K562 (cell line): ENCODE results near the gene SAV1. TPM values are rescaled to one million over a fixed set of nuclear protein-coding genes. Genes with fewer than 3 reads are reported as not detected.

ENCODE experiments used
- CCNT2 ChIP-seq: IDR thresholded peaks from 2 replicates; pipeline ENCODE4 v1.6.1; 2011; ENCODE audit warnings: borderline replicate concordance, low read depth, mild to moderate bottlenecking, moderate library complexity, mixed read lengths, low read length; ENCODE audit not compliant: insufficient read length; ENCODE audit errors: extremely low read depth
- DMBX1 ChIP-seq: fragments of 250-450 bp; sonication (Bioruptor Pico); IDR thresholded peaks from 2 replicates; pipeline ENCODE4 v1.8.0; 2022; ENCODE audit warnings: inconsistent platforms, mild to moderate bottlenecking, moderate library complexity, borderline replicate concordance
- E2F8 ChIP-seq: fragments of 450-650 bp; IDR thresholded peaks from 2 replicates; pipeline ENCODE4 v1.7.1; 2018; ENCODE audit warnings: mild to moderate bottlenecking, low read depth; ENCODE audit not compliant: partially characterized antibody
- KLF16 ChIP-seq: IDR thresholded peaks from 2 replicates; pipeline ENCODE4 v1.6.1; 2016; ENCODE audit warnings: antibody characterized with exemption
- RBFOX2 ChIP-seq: fragments of 200-400 bp; formaldehyde crosslinking; IDR thresholded peaks from 2 replicates; pipeline ENCODE4 v1.6.1; 2017; ENCODE audit warnings: low read depth, mild to moderate bottlenecking, low read length, moderate library complexity
- TCF3 ChIP-seq: sonication (generic); formaldehyde crosslinking; IDR thresholded peaks from 2 replicates; pipeline ENCODE4 v1.4.0; 2020; ENCODE audit warnings: mild to moderate bottlenecking, missing genetic modification reagents
- TFAP4 ChIP-seq: sonication (generic); formaldehyde crosslinking; IDR thresholded peaks from 2 replicates; pipeline ENCODE4 v1.8.0; 2022; ENCODE audit warnings: missing genetic modification reagents, mild to moderate bottlenecking, moderate library complexity, borderline replicate concordance
- ZNF175 ChIP-seq: fragments of 200-800 bp; sonication (Bioruptor generic); IDR thresholded peaks from 2 replicates; pipeline ENCODE4 v1.6.1; 2016; ENCODE audit warnings: low read depth, mild to moderate bottlenecking, missing genetic modification characterization, missing compliant biosample characterization
- polyA plus RNA-seq, 8 experiments: library from polyadenylated mRNA; depleted of rRNA in 4 of 8; stranded (reverse) in 5 of 8; unstranded in 3 of 8; fragments of >200 nt; fragmentation: Nextera tagmentation in 2 of 8; fragmentation: Illumina TruSeq in 1 of 8; extraction: Ambion mirVana in 2 of 8; extraction: Trizol in 1 of 8; gene quantifications; 2 replicates each; pipeline versions ENCODE4 v1.2.1 to v1.2.3, GENCODE V29; 2011 to 2014; ENCODE audit warnings: inconsistent platforms in 1 of 8, missing spikeins in 1 of 8
- total RNA-seq, 7 experiments: library from RNA; depleted of rRNA in 6 of 7; stranded (reverse); fragments of >200 nt in 6 of 7; fragmentation: Illumina TruSeq in 2 of 7; extraction: Trizol in 2 of 7; gene quantifications; 2 replicates each; pipeline versions ENCODE4 v1.2.1 to v1.2.3, GENCODE V29; 2011 to 2021; ENCODE audit warnings: low replicate concordance in 1 of 7
- TF ChIP-seq, protein P1 (sequence below): sonication (generic); formaldehyde crosslinking; IDR thresholded peaks from 2 replicates; pipeline ENCODE4 v1.8.0; 2023; ENCODE audit warnings: mild to moderate bottlenecking, missing genetic modification reagents

The SAV1 gene
- total and polyA plus RNA-seq, 9 of the 15 experiments (the other 6 are each of a cell fraction or from before 2014, with no cell fraction given) = 6.5 to 18.1 (median 16.1) TPM

DNA sequence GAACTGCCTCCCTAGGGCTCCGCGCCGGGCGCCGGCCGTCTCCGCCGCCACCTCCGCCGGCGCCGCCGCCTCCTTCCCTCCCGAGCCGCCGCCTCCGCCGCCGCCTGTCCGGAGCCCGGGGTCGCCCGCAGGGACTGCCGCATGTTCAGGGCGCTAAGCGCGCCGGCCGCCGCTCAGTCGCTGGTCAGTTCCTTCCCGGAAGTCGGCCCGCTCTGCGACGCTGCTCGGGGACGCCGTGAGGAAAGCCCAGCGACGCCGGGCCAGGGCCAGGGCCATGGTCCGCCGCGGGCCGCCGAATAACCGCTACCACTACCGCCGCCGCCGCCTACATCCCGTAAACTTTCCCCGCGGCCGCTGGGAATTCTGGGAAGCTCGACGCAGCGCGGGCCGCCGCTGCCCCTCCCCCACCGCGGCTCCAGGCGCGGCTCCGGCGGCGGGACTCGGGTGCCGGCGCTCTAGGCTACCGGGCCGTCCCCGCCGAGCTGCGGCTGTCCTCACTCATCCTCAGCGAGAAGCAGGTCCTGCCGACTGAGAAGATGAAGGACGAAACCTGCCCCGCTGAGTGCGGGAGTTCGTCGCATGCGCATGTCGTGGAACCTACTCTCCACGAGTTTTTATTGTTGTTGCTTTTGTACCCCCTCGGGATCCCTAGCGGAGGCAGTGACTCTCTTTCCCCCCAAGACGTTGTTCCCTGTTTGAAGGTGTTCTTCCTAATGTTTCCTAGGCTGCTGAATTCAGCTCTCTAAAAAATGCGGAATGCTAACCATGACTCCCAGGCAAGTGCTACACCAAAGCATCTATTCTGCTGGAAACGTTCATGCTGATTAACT is at the start of gene SAV1 (continued):
- TF ChIP-seq E2F8 = peak; percentile 31
- TF ChIP-seq ZNF175 (CRISPR knock-in tag) = 0 out of 2 replicates have a peak, but pooled peaks have one; percentile 58
- no peak for TF ChIP-seq KLF16
- peak; percentile 69 for TF ChIP-seq CCNT2
- peak; percentile 97 for TF ChIP-seq RBFOX2
- TF ChIP-seq TCF3 (CRISPR knock-in tag) = no peak
- TF ChIP-seq TFAP4 (CRISPR knock-in tag) = no peak
- peak; percentile 32; the same call in 1 of the 2 replicates for TF ChIP-seq DMBX1 (CRISPR knock-in tag)
- TF ChIP-seq, protein P1, sequence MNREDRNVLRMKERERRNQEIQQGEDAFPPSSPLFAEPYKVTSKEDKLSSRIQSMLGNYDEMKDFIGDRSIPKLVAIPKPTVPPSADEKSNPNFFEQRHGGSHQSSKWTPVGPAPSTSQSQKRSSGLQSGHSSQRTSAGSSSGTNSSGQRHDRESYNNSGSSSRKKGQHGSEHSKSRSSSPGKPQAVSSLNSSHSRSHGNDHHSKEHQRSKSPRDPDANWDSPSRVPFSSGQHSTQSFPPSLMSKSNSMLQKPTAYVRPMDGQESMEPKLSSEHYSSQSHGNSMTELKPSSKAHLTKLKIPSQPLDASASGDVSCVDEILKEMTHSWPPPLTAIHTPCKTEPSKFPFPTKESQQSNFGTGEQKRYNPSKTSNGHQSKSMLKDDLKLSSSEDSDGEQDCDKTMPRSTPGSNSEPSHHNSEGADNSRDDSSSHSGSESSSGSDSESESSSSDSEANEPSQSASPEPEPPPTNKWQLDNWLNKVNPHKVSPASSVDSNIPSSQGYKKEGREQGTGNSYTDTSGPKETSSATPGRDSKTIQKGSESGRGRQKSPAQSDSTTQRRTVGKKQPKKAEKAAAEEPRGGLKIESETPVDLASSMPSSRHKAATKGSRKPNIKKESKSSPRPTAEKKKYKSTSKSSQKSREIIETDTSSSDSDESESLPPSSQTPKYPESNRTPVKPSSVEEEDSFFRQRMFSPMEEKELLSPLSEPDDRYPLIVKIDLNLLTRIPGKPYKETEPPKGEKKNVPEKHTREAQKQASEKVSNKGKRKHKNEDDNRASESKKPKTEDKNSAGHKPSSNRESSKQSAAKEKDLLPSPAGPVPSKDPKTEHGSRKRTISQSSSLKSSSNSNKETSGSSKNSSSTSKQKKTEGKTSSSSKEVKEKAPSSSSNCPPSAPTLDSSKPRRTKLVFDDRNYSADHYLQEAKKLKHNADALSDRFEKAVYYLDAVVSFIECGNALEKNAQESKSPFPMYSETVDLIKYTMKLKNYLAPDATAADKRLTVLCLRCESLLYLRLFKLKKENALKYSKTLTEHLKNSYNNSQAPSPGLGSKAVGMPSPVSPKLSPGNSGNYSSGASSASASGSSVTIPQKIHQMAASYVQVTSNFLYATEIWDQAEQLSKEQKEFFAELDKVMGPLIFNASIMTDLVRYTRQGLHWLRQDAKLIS (CRISPR knock-in tag) = no peak
